Thoracic aorta (tissue), 2 donors: ENCODE data around the gene USP9X. TPM values are rescaled to one million over a fixed set of nuclear protein-coding genes. Genes with fewer than 3 reads are reported as not detected.
"Not testable (repeated sequence)": the region's sequence is repeated elsewhere in the genome, so short reads cannot be mapped to it uniquely, and the experiment has no call there.

ENCODE experiments used
- ATAC-seq: fragments of 150-250 bp; one replicate; pipeline ENCODE4 v1.8.0; 2017; ENCODE audit warnings: low read depth; ENCODE audit not compliant: insufficient number of reproducible peaks, low FRiP score
- DNase-seq: peaks from one replicate; pipeline ENCODE4 v3.0.0-alpha.2; 2020; ENCODE audit warnings: low spot score
- H3K27ac ChIP-seq, 2 donors: fragments of 200-600 bp; sonication (generic); 1 replicate in 1 of 2; 2 replicates in 1 of 2; pipeline ENCODE4 v1.5.1; 2016; ENCODE audit warnings: mild to moderate bottlenecking in 2 of 2, moderate library complexity in 2 of 2
- H3K27me3 ChIP-seq: fragments of 200-600 bp; sonication (generic); replicated peaks from 2 replicates; pipeline ENCODE4 v1.6.0; 2016; ENCODE audit warnings: mild to moderate bottlenecking; ENCODE audit not compliant: insufficient read depth
- H3K36me3 ChIP-seq: fragments of 200-600 bp; sonication (generic); one replicate; pipeline ENCODE4 v1.5.1; 2016
- H3K4me1 ChIP-seq, 2 donors: fragments of 200-600 bp; sonication (generic); 1 replicate in 1 of 2; 2 replicates in 1 of 2; pipeline versions ENCODE4 v1.5.1 to v1.6.0; 2016; ENCODE audit warnings: low read depth in 2 of 2, mild to moderate bottlenecking in 1 of 2; ENCODE audit not compliant: control insufficient read depth in 1 of 2
- H3K4me3 ChIP-seq: fragments of 200-600 bp; sonication (generic); 2 replicates; pipeline ENCODE4 v1.5.1; 2016; ENCODE audit warnings: mild to moderate bottlenecking
- H3K9me3 ChIP-seq: fragments of 200-600 bp; sonication (generic); 2 replicates; pipeline ENCODE4 v1.5.1; 2016
- total RNA-seq, 2 donors: library from RNA; depleted of rRNA; stranded (reverse); fragments of >200 nt; gene quantifications; one replicate each; pipeline versions ENCODE4 v1.1.0 to v1.2.3, GENCODE V29; 2016
- TF ChIP-seq, protein P1 (sequence below): fragments of 200-600 bp; sonication (generic); IDR thresholded peaks from one replicate; pipeline ENCODE4 v1.5.1; 2019; ENCODE audit warnings: antibody characterized with exemption

Gene USP9X
- total RNA-seq, 2 donors from 2014 or later = 81.4 to 87.8 TPM

GRCh38 chrX:41180194-41180908 is 95.1 kb downstream of the USP9X start:
- Histone ChIP-seq H3K4me3 (no peak overlapping the region), H3K9me3 (no peaks in the 10 kb centered on the region), H3K27ac (no peak overlapping the region), H3K27me3 (no peaks in the 10 kb centered on the region), H3K4me1 (peaks cover 0 to 3% of the 10 kb centered on the region in 2 donors), H3K36me3 (no peaks in the 10 kb centered on the region)
- ATAC-seq = no peak
- DNase-seq = no peak
- TF ChIP-seq, protein P1, sequence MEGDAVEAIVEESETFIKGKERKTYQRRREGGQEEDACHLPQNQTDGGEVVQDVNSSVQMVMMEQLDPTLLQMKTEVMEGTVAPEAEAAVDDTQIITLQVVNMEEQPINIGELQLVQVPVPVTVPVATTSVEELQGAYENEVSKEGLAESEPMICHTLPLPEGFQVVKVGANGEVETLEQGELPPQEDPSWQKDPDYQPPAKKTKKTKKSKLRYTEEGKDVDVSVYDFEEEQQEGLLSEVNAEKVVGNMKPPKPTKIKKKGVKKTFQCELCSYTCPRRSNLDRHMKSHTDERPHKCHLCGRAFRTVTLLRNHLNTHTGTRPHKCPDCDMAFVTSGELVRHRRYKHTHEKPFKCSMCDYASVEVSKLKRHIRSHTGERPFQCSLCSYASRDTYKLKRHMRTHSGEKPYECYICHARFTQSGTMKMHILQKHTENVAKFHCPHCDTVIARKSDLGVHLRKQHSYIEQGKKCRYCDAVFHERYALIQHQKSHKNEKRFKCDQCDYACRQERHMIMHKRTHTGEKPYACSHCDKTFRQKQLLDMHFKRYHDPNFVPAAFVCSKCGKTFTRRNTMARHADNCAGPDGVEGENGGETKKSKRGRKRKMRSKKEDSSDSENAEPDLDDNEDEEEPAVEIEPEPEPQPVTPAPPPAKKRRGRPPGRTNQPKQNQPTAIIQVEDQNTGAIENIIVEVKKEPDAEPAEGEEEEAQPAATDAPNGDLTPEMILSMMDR = peak; percentile 46

DNA sequence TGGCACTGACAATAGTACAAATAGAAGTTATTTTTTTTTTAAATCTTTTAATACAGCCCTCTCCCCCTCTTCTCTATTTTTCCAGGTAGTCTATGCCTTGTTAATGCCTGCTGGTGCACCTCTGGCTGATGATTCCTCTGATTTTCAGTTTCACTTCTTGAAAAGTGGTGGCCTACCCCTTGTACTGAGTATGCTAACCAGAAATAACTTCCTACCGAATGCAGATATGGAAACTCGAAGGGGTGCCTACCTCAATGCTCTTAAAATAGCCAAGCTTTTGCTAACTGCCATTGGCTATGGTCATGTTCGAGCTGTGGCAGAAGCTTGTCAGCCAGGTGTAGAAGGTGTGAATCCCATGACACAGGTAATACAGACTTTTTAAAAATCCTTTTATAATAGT is 99.1 kb downstream of the USP9X start:
- no peak for DNase-seq
- Histone ChIP-seq H3K27me3 (no peaks in the 10 kb centered on the region), H3K36me3 (no peaks in the 10 kb centered on the region), H3K9me3 (no peaks in the 10 kb centered on the region), H3K27ac (no peak overlapping the region), H3K4me1 (peaks cover 0 to 3% of the 10 kb centered on the region in 2 donors), H3K4me3 (no peak overlapping the region)
- TF ChIP-seq, protein P1 = no peak
- no peak for ATAC-seq

DNA sequence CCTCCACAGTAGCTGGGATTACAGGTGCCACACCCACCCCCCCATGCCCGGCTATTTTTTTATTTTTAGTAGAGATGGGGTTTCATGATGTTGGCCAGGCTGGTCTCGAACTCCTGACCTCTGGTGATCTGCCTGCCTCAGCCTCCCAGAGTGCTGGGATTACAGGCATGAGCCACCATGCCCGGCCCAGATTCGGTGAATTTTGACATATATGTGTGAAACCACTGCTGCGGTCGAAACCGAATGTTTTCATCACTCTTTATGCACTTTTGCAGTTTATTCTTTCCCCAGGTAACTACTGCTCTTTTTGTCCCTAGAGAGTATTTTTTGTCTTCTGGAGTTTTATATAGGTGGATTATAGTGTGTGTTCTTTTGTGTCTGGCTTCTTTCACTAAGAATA is 101.7 kb downstream of the USP9X start:
- ATAC-seq, H3K27ac ChIP-seq, H3K36me3 ChIP-seq, H3K4me1 ChIP-seq, H3K27me3 ChIP-seq, H3K4me3 ChIP-seq, H3K9me3 ChIP-seq, DNase-seq: not testable (repeated sequence)

DNA sequence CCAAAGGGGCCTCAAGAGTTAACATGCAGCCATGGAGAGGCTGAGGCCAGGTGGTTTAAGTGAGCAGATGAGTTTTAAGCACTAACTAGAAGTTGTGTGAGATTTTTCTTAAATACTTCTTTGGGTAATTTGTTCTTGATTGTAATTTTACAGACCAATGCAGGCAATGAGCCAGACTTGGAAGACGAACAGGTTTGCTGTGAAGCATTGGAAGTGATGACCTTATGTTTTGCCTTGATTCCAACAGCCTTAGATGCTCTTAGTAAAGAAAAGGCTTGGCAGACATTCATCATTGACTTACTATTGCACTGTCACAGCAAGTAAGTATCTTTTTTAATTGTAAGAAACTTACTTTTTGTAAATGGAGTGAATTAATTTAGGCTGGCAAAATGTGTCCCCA is 103.9 kb downstream of the USP9X start:
- TF ChIP-seq, protein P1 = no peak
- H3K27me3 ChIP-seq = no peaks in the 10 kb centered on the region
- no peak for DNase-seq
- no peak for ATAC-seq
- H3K4me1 ChIP-seq = no peaks in the 10 kb centered on the region
- no peak overlapping the region for H3K27ac ChIP-seq
- H3K36me3 ChIP-seq = no peaks in the 10 kb centered on the region
- H3K4me3 ChIP-seq = no peak overlapping the region
- no peaks in the 10 kb centered on the region for H3K9me3 ChIP-seq

GRCh38 chrX:41192880-41193279 is 107.6 kb downstream of the USP9X start:
- Histone ChIP-seq H3K4me3 (no peak overlapping the region), H3K4me1 (no peaks in the 10 kb centered on the region), H3K9me3 (no peaks in the 10 kb centered on the region), H3K27ac (no peak overlapping the region), H3K36me3 (no peaks in the 10 kb centered on the region), H3K27me3 (no peaks in the 10 kb centered on the region)
- DNase-seq (no peak), ATAC-seq (no peak)
- TF ChIP-seq, protein P1 = no peak

GRCh38 chrX:41198410-41198809 is 113.2 kb downstream of the USP9X start:
- Histone ChIP-seq H3K4me1 (no peaks in the 10 kb centered on the region), H3K36me3 (peaks cover 7% of the 10 kb centered on the region), H3K4me3 (no peak overlapping the region), H3K9me3 (no peaks in the 10 kb centered on the region), H3K27me3 (no peaks in the 10 kb centered on the region), H3K27ac (no peak overlapping the region)
- DNase-seq = no peak
- ATAC-seq = no peak
- TF ChIP-seq, protein P1 = no peak
